DND-41 (cell line): ENCODE results near the gene WRAP73.

ENCODE experiments used
- EZH2 ChIP-seq: IDR thresholded peaks from 3 replicates; pipeline ENCODE4 v1.6.1; 2012; ENCODE audit warnings: borderline replicate concordance, low read depth, mild to moderate bottlenecking, moderate library complexity, low read length, inconsistent platforms; ENCODE audit not compliant: severe bottlenecking
- TF ChIP-seq, protein P1 (sequence below): IDR thresholded peaks from 2 replicates; pipeline ENCODE4 v1.5.1; 2012; ENCODE audit warnings: borderline replicate concordance, low read length, moderate library complexity, mild to moderate bottlenecking; ENCODE audit not compliant: poor library complexity, severe bottlenecking; ENCODE audit errors: extremely low read depth

DNA sequence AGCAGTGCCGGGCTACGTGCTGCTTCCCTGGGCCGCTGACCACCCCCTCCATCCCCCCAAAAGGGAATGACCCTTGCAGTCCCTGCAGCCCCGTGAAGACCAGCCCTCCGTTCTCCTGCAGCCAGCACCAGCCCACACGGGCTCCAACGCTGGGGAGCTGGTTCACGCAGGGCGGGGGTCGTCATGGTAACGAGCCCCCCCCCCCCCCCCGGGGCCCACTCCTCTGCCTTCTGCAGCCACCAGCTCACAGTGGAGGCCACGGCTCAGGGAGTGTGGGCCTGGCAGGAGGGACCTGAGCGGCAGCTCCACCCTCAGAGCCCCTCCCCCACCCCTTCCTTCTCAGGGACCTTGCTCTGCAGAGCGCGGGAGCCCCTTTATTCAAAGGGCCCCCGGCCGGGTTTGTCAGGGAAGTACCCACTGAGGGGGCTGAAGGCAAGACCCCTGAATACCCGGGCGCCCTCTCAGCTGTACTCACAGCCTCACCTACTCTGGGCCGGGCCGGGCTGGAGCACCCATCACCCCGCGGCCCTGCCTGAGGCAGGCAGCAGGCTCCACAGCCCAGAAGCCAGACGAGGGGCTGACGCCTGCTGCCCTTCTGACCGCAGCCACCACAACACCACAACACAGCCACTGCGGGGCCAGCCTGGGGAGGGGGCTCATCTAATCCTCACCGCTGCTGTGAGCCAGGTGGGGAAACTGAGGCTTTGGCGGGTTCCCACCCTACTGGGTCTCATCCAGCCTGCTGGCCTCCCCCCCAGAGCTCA, 51.2 kb downstream of the WRAP73 start:
- TF ChIP-seq, protein P1, sequence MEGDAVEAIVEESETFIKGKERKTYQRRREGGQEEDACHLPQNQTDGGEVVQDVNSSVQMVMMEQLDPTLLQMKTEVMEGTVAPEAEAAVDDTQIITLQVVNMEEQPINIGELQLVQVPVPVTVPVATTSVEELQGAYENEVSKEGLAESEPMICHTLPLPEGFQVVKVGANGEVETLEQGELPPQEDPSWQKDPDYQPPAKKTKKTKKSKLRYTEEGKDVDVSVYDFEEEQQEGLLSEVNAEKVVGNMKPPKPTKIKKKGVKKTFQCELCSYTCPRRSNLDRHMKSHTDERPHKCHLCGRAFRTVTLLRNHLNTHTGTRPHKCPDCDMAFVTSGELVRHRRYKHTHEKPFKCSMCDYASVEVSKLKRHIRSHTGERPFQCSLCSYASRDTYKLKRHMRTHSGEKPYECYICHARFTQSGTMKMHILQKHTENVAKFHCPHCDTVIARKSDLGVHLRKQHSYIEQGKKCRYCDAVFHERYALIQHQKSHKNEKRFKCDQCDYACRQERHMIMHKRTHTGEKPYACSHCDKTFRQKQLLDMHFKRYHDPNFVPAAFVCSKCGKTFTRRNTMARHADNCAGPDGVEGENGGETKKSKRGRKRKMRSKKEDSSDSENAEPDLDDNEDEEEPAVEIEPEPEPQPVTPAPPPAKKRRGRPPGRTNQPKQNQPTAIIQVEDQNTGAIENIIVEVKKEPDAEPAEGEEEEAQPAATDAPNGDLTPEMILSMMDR: no peak
- no peak for TF ChIP-seq EZH2
